ENCODE data around the gene TRAPPC6A.
"Not testable (repeated sequence)": the region's sequence is repeated elsewhere in the genome, so short reads cannot be mapped to it uniquely, and the experiment has no call there.

The TRAPPC6A gene

GRCh38 chr19:45119582-45119981 is 58.5 kb downstream of the TRAPPC6A start:
- no peaks in the 10 kb centered on the region for H3K36me3 ChIP-seq (replicated peaks; ENCODE audit: low read depth, low read length)
- no peak for TF ChIP-seq EZH2phosphoT487 (IDR thresholded peaks at IDR 0.05; ENCODE audit: low read depth)
- TF ChIP-seq, protein P1, sequence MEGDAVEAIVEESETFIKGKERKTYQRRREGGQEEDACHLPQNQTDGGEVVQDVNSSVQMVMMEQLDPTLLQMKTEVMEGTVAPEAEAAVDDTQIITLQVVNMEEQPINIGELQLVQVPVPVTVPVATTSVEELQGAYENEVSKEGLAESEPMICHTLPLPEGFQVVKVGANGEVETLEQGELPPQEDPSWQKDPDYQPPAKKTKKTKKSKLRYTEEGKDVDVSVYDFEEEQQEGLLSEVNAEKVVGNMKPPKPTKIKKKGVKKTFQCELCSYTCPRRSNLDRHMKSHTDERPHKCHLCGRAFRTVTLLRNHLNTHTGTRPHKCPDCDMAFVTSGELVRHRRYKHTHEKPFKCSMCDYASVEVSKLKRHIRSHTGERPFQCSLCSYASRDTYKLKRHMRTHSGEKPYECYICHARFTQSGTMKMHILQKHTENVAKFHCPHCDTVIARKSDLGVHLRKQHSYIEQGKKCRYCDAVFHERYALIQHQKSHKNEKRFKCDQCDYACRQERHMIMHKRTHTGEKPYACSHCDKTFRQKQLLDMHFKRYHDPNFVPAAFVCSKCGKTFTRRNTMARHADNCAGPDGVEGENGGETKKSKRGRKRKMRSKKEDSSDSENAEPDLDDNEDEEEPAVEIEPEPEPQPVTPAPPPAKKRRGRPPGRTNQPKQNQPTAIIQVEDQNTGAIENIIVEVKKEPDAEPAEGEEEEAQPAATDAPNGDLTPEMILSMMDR (IDR thresholded peaks at IDR 0.05; ENCODE audit: low read depth, low read length): no peak
- no peaks in the 10 kb centered on the region for H3K27me3 ChIP-seq (ENCODE audit: low read depth, low read length)
- peaks cover 69% of the 10 kb centered on the region for H3K79me2 ChIP-seq (ENCODE audit: low read length)
- H3K4me2 ChIP-seq (ENCODE audit: low read length): no peak overlapping the region
- peaks cover 28% of the 10 kb centered on the region for H3K4me1 ChIP-seq (ENCODE audit: low read length)
- no peak overlapping the region for H3K9ac ChIP-seq (ENCODE audit: low read length)
- H2AFZ ChIP-seq (ENCODE audit: low read depth, low read length): no peak overlapping the region
- no peak overlapping the region for H3K27ac ChIP-seq (ENCODE audit: low read length)
- H3K4me3 ChIP-seq (ENCODE audit: low read length): no peak overlapping the region
- H4K20me1 ChIP-seq (ENCODE audit: insufficient read depth, low read length): peaks cover 69% of the 10 kb centered on the region
- H3K9me3 ChIP-seq (ENCODE audit: insufficient read depth, low read length): no peaks in the 10 kb centered on the region

DNA sequence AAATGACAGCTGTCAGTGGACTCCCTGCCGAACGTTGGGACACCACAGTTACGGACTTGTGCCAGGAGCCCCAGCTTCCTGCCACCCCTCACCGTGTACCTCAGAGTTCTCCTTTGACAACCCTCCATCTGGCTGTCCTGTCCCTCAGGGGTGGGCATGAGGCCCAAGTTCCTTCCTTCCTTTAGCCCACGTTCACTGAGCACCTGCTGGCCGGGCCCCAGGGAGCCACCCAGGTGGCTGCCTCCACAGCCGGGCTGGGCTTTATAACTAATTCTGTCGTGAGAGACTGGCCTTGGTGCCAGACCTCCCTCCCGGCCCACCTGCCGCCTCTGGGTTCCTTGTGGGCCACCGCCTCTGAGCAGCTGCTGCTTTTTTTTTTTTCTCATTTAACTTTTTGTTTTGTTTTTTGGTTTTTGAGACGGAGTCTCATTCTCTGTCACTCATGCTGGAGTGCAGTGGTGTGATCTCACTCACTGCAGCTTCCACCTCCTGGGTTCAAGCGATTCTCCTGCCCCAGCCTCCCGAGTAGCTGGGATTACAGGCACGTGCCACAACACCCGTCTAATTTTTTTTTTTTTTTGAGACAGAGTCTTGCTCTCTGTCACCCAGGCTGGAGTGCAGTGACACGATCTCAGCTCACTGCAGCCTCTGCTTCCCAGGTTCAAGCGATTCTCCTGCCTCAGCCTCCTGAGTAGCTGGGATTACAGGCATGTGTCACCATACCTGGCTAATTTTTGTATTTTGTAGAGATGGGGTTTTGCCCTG is 59.3 kb downstream of the TRAPPC6A start:
- Histone ChIP-seq H3K4me2 (ENCODE audit: low read length) (peak overlapping the region; percentile 9), H3K4me1 (ENCODE audit: low read length) (peaks cover 34% of the 10 kb centered on the region), H4K20me1 (ENCODE audit: insufficient read depth, low read length) (peaks cover 69% of the 10 kb centered on the region), H3K79me2 (ENCODE audit: low read length) (peaks cover 69% of the 10 kb centered on the region)
- H2AFZ ChIP-seq (ENCODE audit: low read depth, low read length); H3K9ac ChIP-seq (ENCODE audit: low read length); H3K36me3 ChIP-seq (replicated peaks; ENCODE audit: low read depth, low read length); H3K9me3 ChIP-seq (ENCODE audit: insufficient read depth, low read length); H3K4me3 ChIP-seq (ENCODE audit: low read length); H3K27me3 ChIP-seq (ENCODE audit: low read depth, low read length); H3K27ac ChIP-seq (ENCODE audit: low read length): not testable (repeated sequence)

- H3K4me1 ChIP-seq (ENCODE audit: low read length): peaks cover 37% of the 10 kb centered on the region
- H4K20me1 ChIP-seq (ENCODE audit: insufficient read depth, low read length): peaks cover 73% of the 10 kb centered on the region
- H3K27ac ChIP-seq (ENCODE audit: low read length): no peak overlapping the region
- H3K79me2 ChIP-seq (ENCODE audit: low read length): peaks cover 75% of the 10 kb centered on the region
- no peak overlapping the region for H2AFZ ChIP-seq (ENCODE audit: low read depth, low read length)
- no peaks in the 10 kb centered on the region for H3K9me3 ChIP-seq (ENCODE audit: insufficient read depth, low read length)
- no peak overlapping the region for H3K9ac ChIP-seq (ENCODE audit: low read length)
- TF ChIP-seq, protein P1 (IDR thresholded peaks at IDR 0.05; ENCODE audit: low read depth, low read length): no peak
- no peak for TF ChIP-seq EZH2phosphoT487 (IDR thresholded peaks at IDR 0.05; ENCODE audit: low read depth)
- H3K36me3 ChIP-seq (replicated peaks; ENCODE audit: low read depth, low read length): no peaks in the 10 kb centered on the region
- no peak overlapping the region for H3K4me3 ChIP-seq (ENCODE audit: low read length)
- no peaks in the 10 kb centered on the region for H3K27me3 ChIP-seq (ENCODE audit: low read depth, low read length)
- peak overlapping the region; percentile 9 for H3K4me2 ChIP-seq (ENCODE audit: low read length)
These were observed 59.9 kb downstream of the TRAPPC6A start for GRCh38 chr19:45118106-45118505.

DNA sequence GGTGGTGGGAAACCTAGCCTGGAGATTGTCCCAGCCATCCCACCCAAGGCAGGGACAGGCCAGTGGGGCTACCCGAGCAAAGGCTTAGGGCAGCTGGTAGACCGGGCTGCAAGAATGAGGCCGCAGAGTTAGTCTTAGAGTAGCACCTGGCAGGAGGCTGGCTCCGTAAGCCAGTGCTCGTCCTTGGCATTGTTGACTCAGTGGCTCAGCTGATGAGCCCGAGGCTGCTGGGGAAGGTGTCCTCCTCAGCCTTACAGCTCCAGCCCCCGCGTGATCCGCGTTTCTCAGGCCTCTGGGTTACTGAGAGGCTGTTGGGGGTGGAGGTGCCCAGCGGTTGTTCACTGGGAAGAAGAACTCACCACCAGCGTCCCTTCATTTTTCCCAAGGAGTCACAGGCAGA is 60.4 kb downstream of the TRAPPC6A start:
- H3K36me3 ChIP-seq (replicated peaks; ENCODE audit: low read depth, low read length): no peaks in the 10 kb centered on the region
- H3K27ac ChIP-seq (ENCODE audit: low read length): no peak overlapping the region
- no peak overlapping the region for H3K4me3 ChIP-seq (ENCODE audit: low read length)
- TF ChIP-seq, protein P1 (IDR thresholded peaks at IDR 0.05; ENCODE audit: low read depth, low read length): no peak
- TF ChIP-seq EZH2phosphoT487 (IDR thresholded peaks at IDR 0.05; ENCODE audit: low read depth): no peak
- peaks cover 76% of the 10 kb centered on the region for H4K20me1 ChIP-seq (ENCODE audit: insufficient read depth, low read length)
- peaks cover 37% of the 10 kb centered on the region for H3K4me1 ChIP-seq (ENCODE audit: low read length)
- no peak overlapping the region for H3K9ac ChIP-seq (ENCODE audit: low read length)
- peaks cover 80% of the 10 kb centered on the region for H3K79me2 ChIP-seq (ENCODE audit: low read length)
- H3K4me2 ChIP-seq (ENCODE audit: low read length): no peak overlapping the region
- no peaks in the 10 kb centered on the region for H3K27me3 ChIP-seq (ENCODE audit: low read depth, low read length)
- no peaks in the 10 kb centered on the region for H3K9me3 ChIP-seq (ENCODE audit: insufficient read depth, low read length)
- H2AFZ ChIP-seq (ENCODE audit: low read depth, low read length): no peak overlapping the region

Data from OCI-LY3 (cell line).